Vagina (tissue), 2 donors: ENCODE data around the gene C1QA.

Experiments used
- POLR2AphosphoS5 ChIP-seq, 2 donors: sonication (generic); formaldehyde crosslinking; IDR thresholded peaks; one replicate each; pipeline ENCODE4 v1.9.0; 2017; ENCODE audit warnings: antibody characterized with exemption in 2 of 2, mild to moderate bottlenecking in 2 of 2, low read depth in 1 of 2; ENCODE audit not compliant: insufficient read depth in 1 of 2
- TF ChIP-seq, protein P1 (sequence below), 3 experiments: fragments of 450-650 bp in 2 of 3; fragments of 200-600 bp in 1 of 3; sonication (generic) in 1 of 3; IDR thresholded peaks; one replicate each; pipeline ENCODE4 v1.5.1; 2017 to 2019; ENCODE audit warnings: antibody characterized with exemption in 3 of 3, mild to moderate bottlenecking in 2 of 3, moderate library complexity in 2 of 3

DNA sequence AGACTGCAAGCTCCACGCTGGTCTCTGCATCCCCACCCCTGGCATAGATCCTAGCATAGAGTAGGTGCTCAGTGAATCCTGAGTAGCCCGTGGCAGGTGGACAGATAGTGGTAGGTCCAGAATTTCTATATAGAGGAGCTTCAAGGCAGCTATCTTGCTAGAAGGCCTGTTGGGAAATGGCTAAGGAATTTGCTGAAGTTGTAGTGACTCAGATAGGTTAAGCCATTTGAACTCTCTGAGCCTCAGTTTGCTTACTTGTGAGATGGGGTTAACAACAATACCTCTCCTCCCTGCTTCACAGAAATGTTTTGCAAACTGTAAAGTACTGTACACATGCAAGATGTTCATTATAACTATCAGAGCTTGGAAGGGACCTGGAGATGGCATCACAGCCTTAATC, 50.8 kb downstream of the C1QA start:
- TF ChIP-seq, protein P1, sequence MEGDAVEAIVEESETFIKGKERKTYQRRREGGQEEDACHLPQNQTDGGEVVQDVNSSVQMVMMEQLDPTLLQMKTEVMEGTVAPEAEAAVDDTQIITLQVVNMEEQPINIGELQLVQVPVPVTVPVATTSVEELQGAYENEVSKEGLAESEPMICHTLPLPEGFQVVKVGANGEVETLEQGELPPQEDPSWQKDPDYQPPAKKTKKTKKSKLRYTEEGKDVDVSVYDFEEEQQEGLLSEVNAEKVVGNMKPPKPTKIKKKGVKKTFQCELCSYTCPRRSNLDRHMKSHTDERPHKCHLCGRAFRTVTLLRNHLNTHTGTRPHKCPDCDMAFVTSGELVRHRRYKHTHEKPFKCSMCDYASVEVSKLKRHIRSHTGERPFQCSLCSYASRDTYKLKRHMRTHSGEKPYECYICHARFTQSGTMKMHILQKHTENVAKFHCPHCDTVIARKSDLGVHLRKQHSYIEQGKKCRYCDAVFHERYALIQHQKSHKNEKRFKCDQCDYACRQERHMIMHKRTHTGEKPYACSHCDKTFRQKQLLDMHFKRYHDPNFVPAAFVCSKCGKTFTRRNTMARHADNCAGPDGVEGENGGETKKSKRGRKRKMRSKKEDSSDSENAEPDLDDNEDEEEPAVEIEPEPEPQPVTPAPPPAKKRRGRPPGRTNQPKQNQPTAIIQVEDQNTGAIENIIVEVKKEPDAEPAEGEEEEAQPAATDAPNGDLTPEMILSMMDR (IDR thresholded peaks at IDR 0.05) = no peak
- TF ChIP-seq POLR2AphosphoS5 (IDR thresholded peaks at IDR 0.05; ENCODE audit: insufficient read depth in 1 of 2, low read depth in 1 of 2) = no peak
